ENCODE measurements around the gene MPDZ.

The MPDZ gene

GRCh38 chr9:13131416-13131815 is 148.1 kb downstream of the MPDZ start:
- no peak for DNase-seq
- no peak overlapping the region for H3K27ac ChIP-seq
- peaks cover 24% of the 10 kb centered on the region for H3K36me3 ChIP-seq (replicated peaks)
- H3K27me3 ChIP-seq (replicated peaks), result no peaks in the 10 kb centered on the region
- H3K4me3 ChIP-seq (ENCODE audit: low read depth, low read length), result no peak overlapping the region
- in situ Hi-C loops (cut with HindIII; ENCODE audit: low pct_ligation_motif_present, low sequenced_read_pairs), result no loop called here
- TF ChIP-seq CTCF (IDR thresholded peaks at IDR 0.05; ENCODE audit: low read depth, low read length, missing control alignments), result no peak

- Histone ChIP-seq H3K27ac (no peak overlapping the region), H3K36me3 (replicated peaks) (peaks cover 18% of the 10 kb centered on the region), H3K27me3 (replicated peaks) (no peaks in the 10 kb centered on the region), H3K4me3 (ENCODE audit: low read depth, low read length) (no peak overlapping the region)
- no peak for TF ChIP-seq CTCF (IDR thresholded peaks at IDR 0.05; ENCODE audit: low read depth, low read length, missing control alignments)
- no peak for DNase-seq
- in situ Hi-C loops (cut with HindIII; ENCODE audit: low pct_ligation_motif_present, low sequenced_read_pairs), result no loop called here
Observed at GRCh38 chr9:13128266-13128860, 151.1 kb downstream of the MPDZ start.

GRCh38 chr9:13127131-13127530 is 152.4 kb downstream of the MPDZ start:
- H3K27me3 ChIP-seq (replicated peaks), result no peaks in the 10 kb centered on the region
- no peak overlapping the region for H3K27ac ChIP-seq
- no peak for DNase-seq
- in situ Hi-C loops (cut with HindIII; ENCODE audit: low pct_ligation_motif_present, low sequenced_read_pairs), result no loop called here
- H3K4me3 ChIP-seq (ENCODE audit: low read depth, low read length), result no peak overlapping the region
- H3K36me3 ChIP-seq (replicated peaks), result peaks cover 18% of the 10 kb centered on the region
- TF ChIP-seq CTCF (IDR thresholded peaks at IDR 0.05; ENCODE audit: low read depth, low read length, missing control alignments), result no peak

- Histone ChIP-seq H3K4me3 (ENCODE audit: low read depth, low read length) (no peak overlapping the region), H3K27me3 (replicated peaks) (no peaks in the 10 kb centered on the region), H3K36me3 (replicated peaks) (peaks cover 21% of the 10 kb centered on the region), H3K27ac (no peak overlapping the region)
- no peak for TF ChIP-seq CTCF (IDR thresholded peaks at IDR 0.05; ENCODE audit: low read depth, low read length, missing control alignments)
- DNase-seq, result no peak
- in situ Hi-C loops (cut with HindIII; ENCODE audit: low pct_ligation_motif_present, low sequenced_read_pairs), result no loop called here
Observed at GRCh38 chr9:13125261-13125660, 154.2 kb downstream of the MPDZ start.

GRCh38 chr9:13122756-13123369 is 156.6 kb downstream of the MPDZ start:
- TF ChIP-seq CTCF (IDR thresholded peaks at IDR 0.05; ENCODE audit: low read depth, low read length, missing control alignments), result no peak
- no peak for DNase-seq

GRCh38 chr9:13118313-13118712 is 161.2 kb downstream of the MPDZ start:
- TF ChIP-seq CTCF (IDR thresholded peaks at IDR 0.05; ENCODE audit: low read depth, low read length, missing control alignments), result no peak
- Histone ChIP-seq H3K4me3 (ENCODE audit: low read depth, low read length) (no peak overlapping the region), H3K27ac (no peak overlapping the region), H3K27me3 (replicated peaks) (no peaks in the 10 kb centered on the region), H3K36me3 (replicated peaks) (peaks cover 16% of the 10 kb centered on the region)
- in situ Hi-C loops (cut with HindIII; ENCODE audit: low pct_ligation_motif_present, low sequenced_read_pairs), result no loop called here
- DNase-seq, result no peak

More at GRCh38 chr9:13122756-13123369, 156.6 kb downstream of the MPDZ start:
- Histone ChIP-seq H3K36me3 (replicated peaks) (peaks cover 25% of the 10 kb centered on the region), H3K27ac (no peak overlapping the region), H3K27me3 (replicated peaks) (no peaks in the 10 kb centered on the region), H3K4me3 (ENCODE audit: low read depth, low read length) (no peak overlapping the region)
- in situ Hi-C loops (cut with HindIII; ENCODE audit: low pct_ligation_motif_present, low sequenced_read_pairs), result no loop called here
